ENCODE measurements around the gene DNAJB9.

DNA sequence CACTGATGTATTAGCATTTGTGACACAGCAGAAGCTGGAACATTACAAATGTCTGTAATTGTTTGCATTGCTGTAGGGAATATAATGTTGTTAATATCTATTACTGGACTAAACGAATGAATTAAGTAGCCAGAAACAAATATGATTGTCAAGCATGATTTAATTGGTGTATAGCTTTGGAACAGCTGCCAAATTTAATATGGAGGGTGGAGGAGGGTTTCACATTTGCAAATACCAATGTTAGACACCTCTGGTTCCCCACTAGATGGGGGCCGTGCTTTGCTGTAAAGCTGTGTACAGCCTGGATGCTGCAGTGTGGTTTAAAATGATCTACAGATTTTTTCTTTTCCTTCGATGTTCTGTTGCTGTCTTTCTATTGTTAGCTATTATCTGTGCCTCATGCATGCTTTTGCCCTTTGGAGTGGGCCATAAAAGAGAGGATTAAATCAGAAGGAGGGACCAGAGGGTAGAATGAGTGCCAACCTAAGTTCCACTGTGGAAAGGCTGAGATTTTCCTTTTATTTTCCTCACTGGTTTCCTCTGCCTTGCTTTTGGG is 23.1 kb downstream of the DNAJB9 start:
- TF ChIP-seq, protein P1, sequence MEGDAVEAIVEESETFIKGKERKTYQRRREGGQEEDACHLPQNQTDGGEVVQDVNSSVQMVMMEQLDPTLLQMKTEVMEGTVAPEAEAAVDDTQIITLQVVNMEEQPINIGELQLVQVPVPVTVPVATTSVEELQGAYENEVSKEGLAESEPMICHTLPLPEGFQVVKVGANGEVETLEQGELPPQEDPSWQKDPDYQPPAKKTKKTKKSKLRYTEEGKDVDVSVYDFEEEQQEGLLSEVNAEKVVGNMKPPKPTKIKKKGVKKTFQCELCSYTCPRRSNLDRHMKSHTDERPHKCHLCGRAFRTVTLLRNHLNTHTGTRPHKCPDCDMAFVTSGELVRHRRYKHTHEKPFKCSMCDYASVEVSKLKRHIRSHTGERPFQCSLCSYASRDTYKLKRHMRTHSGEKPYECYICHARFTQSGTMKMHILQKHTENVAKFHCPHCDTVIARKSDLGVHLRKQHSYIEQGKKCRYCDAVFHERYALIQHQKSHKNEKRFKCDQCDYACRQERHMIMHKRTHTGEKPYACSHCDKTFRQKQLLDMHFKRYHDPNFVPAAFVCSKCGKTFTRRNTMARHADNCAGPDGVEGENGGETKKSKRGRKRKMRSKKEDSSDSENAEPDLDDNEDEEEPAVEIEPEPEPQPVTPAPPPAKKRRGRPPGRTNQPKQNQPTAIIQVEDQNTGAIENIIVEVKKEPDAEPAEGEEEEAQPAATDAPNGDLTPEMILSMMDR (conservative IDR thresholded peaks at IDR 0.05; ENCODE audit: low read depth, low read length), result peak; percentile 63
- TF ChIP-seq EZH2 (IDR thresholded peaks at IDR 0.05; ENCODE audit: borderline replicate concordance, low read depth, low read length, poor library complexity, severe bottlenecking), result no peak

All from A673 (cell line).